WTC11 (cell line): ENCODE results near the gene AK2.
"Not testable (repeated sequence)": the region's sequence is repeated elsewhere in the genome, so short reads cannot be mapped to it uniquely, and the experiment has no call there.

Source experiments
- CTCF ChIP-seq: fragments of 200-600 bp; IDR thresholded peaks from 2 replicates; pipeline ENCODE4 v1.8.0; 2022; ENCODE audit warnings: antibody characterized with exemption
- JUN ChIP-seq: sonication (generic); formaldehyde crosslinking; IDR thresholded peaks from 2 replicates; pipeline ENCODE4 v1.8.0; 2023; ENCODE audit warnings: mild to moderate bottlenecking, missing genetic modification reagents
- NR1H2 ChIP-seq: sonication (generic); formaldehyde crosslinking; IDR thresholded peaks from 2 replicates; pipeline ENCODE4 v1.9.0; 2021; ENCODE audit warnings: mild to moderate bottlenecking, moderate library complexity, missing genetic modification reagents

GRCh38 chr1:33024430-33025179 lies 12.1 kb downstream of the AK2 start:
- not testable (repeated sequence) for TF ChIP-seq NR1H2; CTCF; JUN (CRISPR knock-in tag)
